Measurements from ENCODE around the gene CNTF.
"Not testable (repeated sequence)": the region's sequence is repeated elsewhere in the genome, so short reads cannot be mapped to it uniquely, and the experiment has no call there.

The CNTF gene, protein sequence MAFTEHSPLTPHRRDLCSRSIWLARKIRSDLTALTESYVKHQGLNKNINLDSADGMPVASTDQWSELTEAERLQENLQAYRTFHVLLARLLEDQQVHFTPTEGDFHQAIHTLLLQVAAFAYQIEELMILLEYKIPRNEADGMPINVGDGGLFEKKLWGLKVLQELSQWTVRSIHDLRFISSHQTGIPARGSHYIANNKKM

DNA sequence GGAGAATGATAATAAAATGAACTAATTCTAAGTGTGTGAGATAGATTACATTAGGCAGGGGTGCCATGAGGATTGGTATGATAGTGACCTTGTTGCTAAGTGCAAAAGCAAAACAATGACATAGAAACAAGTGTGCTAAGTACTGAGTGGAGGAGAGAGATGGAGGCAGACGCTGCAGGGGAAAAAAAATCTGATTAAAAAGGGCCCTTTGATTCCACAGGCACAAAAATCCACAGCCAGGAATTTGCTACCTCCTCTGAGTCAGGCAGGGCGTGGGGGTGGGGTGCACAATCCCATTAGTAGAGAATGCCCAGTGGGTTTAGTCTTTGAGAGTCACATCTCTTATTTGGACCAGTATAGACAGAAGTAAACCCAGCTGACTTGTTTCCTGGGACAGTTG, at the start of gene CNTF:
Gene CNTF (plus strand): TSS at position 322 of the 400 bp plus-strand sequence. CDS start 88 bp downstream, outside the sequence.
- intact Hi-C loops (cut with DNase I) = loop anchor here (10.0 kb wide), 1 partner anchor 48 kb away; the partner anchor contains the start of genes LPXN and ZFP91
- DNase-seq = peak in 1 of 42 donors; percentile 16

DNA sequence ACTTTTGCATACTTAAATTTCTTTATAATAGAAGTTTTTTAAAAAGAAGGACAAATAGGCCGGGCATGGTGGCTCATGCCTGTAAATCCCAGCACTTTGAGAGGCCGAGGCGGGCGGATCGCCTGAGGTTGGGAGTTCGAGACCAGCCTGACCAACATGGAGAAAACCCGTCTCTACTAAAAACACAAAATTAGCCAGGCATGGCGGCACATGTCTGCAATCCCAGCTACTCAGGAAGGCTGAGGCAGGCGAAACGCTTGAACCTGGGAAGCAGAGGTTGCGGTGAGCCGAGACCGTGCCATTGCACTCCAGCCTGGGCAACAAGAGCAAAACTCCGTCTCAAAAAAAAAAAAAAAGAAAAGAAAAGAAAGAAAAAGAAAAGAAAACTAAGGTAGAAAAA, 49.6 kb upstream of the CNTF start:
- intact Hi-C loops (cut with DNase I) = loop anchor here (10.0 kb wide), 1 partner anchor 52 kb away; the partner anchor contains the start of gene CNTF
- DNase-seq = not testable (repeated sequence)

DNA sequence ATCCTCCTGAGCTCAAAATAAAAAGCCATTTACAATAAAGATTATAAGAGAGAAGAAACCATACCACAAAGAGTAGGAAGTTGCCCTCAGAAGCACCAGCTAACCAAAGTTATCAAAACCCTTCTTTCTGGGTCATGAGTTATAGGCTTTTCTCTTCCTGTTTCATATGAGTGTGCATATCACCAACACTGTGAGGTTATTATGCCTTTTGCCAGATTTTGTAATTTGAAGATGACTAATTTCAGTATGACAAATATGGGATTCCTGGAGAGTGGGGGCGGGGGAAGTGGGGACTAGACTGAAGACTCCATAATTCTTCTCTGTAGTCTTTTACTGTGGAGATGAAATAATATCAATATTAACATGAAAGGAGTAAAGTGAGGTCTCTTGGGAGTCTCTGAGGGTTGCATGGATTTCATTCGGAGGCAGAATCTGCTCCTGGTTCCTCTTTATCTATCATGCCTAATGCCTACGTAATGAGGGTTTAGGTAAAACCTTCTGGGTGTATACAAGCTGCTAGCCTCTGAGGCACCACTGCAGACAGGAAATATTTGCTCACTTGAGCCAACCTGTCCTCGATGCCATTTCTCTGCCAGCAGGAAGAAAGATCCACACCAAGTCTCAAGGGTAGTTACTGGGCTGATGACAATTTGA, 48.9 kb upstream of the CNTF start:
- DNase-seq = peak in 35 of 42 donors; percentile 19 to 80 (median 53)
- intact Hi-C loops (cut with DNase I) = loop anchor here (10.0 kb wide), 1 partner anchor 51 kb away; the partner anchor contains the start of gene CNTF

DNA sequence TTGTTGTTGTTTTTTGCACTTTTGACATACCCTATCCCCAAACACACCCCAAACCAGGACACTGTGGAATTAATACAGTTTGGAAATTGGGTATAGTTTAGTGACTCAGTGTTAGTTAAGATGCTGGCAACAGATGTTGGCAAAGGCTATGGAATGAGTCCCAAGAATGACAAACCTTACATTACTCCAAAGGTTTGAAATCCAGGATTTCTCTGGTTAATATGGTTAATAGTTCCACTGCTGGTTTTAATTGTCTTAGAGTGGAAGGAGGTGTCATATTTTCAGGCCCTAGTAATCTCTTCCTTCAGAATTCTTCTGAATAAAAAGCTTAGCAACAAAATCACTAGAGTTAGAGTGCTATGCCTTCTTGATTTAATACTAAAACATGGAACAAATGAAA, 47.6 kb upstream of the CNTF start:
- no peak for DNase-seq
- intact Hi-C loops (cut with DNase I) = loop anchor here (5.0 to 10.0 kb wide), 2 partner anchors 50 to 918 kb away; partner anchors contain the start of genes CLP1 and CNTF

DNA sequence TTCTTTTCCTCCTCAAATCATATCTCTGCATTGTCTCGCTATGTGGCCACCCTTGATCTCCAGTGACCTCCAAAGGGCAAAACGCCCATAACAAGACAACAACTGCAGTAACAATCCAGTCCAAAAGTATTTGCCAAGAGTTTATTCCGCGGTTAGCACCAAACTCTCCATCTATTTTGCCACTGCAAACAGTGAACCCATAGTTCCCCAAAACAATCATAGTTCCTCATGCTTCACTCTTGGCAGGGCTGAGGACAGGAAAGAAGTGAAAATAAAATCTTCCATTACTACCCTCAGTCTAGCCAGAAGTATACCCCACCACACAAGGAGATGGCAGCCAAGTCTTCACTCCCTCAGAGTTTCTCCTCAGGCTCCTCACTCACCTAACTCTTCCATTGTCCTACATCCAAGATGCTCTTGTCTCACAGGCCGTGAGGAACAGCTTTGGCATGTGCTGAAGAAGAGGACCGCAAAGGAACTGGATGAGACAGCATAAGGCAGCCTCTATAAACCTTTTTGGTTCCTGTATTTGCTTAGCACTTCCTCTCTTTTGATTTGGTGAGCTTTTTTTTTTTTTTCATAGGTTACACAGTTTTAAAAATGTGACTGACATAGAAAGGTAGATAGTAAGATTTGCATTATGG, 47.0 kb upstream of the CNTF start, which contains the start of gene LPXN:
Gene LPXN (minus strand): TSS at position 480 of the 644 bp plus-strand sequence. CDS start 84 bp downstream, at position 396.
- intact Hi-C loops (cut with DNase I) = loop anchor here (5.0 to 10.0 kb wide), 2 partner anchors 49 to 918 kb away; partner anchors contain the start of genes CLP1 and CNTF
- DNase-seq = peak in 17 of 42 donors; percentile 7 to 70 (median 33)

DNA sequence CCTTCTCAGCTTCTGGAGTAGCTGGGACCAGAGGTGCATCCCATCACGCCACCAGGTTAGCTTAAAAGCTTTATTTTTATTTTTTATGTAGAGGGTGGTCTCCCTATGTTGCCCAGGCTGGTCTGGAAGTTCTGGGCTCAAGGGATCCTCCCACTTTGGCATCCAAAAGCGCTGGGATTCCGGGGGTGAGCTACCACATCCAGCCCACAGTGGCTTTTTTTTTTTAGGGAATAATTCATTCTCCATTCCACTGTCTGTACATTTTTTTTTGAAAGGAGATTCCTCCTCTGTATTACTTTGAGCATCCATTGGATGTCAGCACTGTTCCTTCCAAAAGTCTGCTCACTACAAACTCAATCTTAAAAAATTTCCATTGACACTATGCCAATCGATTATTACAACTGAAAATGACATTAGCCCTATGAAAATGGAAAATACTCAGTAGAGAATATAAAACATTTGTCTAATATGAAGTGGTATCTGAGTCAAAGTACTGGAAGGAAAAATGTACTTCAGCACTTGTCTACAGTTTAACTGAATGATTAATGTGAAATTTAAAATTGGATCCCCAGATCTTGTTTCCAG, 45.5 kb upstream of the CNTF start:
- DNase-seq = peak in 1 of 42 donors; percentile 13
- intact Hi-C loops (cut with DNase I) = loop anchor here (5.0 to 10.0 kb wide), 2 partner anchors 48 to 920 kb away; partner anchors contain the start of genes CLP1 and CNTF

DNA sequence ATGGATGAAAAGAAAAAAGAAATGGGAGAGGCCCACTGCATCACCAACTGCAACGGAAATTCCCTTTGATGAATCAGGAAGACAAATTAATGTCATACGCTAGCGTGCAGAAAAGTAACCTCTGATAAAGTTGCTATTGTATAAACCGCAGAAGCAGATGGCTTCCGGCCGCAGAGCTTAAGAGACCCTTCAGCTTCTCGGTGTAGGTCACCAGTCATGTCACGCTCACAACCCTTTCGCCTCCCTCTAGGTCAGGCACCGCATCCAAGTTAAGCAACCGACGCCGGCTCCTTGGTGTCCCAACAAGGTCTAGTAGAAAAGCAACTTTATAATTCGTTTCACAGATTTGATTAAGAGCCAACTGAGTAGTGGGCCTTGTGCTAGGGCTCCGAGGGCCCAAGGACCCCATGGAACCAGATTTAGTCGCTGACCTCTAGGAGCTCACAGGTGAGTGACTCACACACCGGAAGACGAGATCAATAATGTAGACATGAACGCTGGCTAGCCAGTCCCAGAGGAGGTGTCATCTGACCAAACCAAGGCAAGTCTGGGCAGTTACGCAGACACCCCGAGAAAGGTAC, 44.8 kb upstream of the CNTF start:
- intact Hi-C loops (cut with DNase I) = loop anchor here (5.0 to 10.0 kb wide), 2 partner anchors 47 to 920 kb away; partner anchors contain the start of genes CLP1 and CNTF

DNA sequence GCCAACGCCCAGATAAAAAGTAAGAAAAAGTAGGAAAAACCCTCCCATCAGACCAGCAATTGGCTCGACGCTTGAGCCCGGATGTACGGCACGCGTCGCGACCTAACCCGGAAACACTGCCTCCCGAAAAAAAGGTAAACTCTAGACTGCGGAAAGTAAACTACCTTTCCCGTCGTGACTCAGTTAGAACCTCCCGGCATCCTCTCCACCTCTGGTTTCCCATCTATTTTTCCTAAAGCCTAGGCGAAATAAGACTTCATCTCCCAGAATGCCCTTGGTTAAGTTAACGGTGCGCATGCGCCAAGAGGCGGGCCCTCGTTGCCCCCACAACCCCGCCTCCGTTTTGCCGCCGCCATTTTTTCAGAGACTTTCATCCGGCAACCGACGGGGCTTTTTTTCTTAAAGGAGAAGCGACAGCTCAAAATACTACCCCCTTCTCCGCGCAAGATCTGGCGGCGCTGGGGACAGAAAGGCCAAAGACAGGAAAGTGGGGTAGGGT, 44.3 kb upstream of the CNTF start:
- intact Hi-C loops (cut with DNase I) = loop anchor here (5.0 to 10.0 kb wide), 2 partner anchors 47 to 921 kb away; partner anchors contain the start of genes CLP1 and CNTF

More for the DNA sequence above, 44.8 kb upstream of the CNTF start:
- peak in 28 of 42 donors; percentile 19 to 73 (median 44) for DNase-seq

DNA sequence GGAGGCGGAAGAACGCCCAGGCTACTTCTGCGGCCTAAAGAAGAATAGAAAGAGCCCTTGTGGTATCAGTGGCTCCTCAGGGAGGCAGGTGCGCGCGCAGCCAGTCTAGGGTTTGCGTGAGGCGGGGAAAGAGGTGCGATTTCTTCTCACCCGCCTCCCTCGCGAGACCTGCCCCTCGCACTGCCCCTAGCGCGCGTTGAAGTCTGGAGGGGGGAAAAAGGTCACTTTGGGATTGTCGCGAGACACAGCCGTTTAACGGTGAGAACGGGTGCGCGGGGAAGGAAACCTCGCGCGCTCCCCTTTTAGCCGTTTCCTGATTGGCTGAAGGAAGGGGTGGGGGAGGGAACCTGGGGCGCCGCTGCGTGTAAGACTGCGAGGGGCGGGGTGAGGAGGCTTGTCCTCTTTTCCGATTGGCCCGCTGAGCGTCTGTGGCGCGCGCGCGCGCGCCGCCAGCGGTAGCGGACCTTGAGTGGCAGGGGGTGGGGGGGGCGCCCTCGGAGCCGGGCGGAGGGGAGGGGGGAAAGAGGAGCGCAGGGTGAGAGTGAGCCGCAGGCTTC, 43.8 kb upstream of the CNTF start, which contains the start of gene ZFP91:
Gene ZFP91 (plus strand): TSS at position 429 of the 557 bp plus-strand sequence. CDS start 219 bp downstream, outside the sequence.
- intact Hi-C loops (cut with DNase I) = loop anchor here (5.0 to 10.0 kb wide), 2 partner anchors 46 to 921 kb away; partner anchors contain the start of genes CLP1 and CNTF
- DNase-seq = peak; percentile 94 to 99 (median 97)

More for the DNA sequence above, 44.3 kb upstream of the CNTF start:
- peak; percentile 85 to 98 (median 94) for DNase-seq

DNA sequence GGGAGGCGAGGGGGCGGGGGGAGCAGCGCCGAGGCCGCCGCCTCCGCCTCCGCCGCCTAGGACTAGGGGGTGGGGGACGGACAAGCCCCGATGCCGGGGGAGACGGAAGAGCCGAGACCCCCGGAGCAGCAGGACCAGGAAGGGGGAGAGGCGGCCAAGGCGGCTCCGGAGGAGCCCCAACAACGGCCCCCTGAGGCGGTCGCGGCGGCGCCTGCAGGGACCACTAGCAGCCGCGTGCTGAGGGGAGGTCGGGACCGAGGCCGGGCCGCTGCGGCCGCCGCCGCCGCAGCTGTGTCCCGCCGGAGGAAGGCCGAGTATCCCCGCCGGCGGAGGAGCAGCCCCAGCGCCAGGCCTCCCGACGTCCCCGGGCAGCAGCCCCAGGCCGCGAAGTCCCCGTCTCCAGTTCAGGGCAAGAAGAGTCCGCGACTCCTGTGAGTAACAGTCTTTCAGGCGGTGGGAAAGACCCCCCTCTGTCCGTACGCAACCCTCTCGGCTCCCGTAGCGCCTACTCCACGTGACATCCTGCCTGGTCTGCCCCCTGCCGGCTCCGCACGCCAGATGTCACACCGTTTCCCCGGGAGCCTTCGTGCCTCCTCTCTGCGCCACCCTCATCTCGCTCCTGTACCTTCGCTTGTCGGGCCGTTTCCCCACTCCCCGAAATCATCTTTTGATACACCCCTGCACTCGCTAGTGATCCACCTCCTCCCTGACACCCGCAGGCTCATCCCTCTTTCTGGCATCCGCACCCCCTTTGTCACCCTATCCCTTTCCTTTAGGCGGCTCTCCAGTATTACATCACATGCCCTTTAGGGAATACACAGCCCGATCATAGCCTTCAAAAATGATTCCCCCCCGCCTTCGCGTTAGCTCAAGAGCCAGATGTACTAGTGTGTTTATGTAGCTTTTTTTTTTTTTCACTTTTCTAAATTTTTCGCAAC, 43.0 kb upstream of the CNTF start:
- peak; percentile 85 to 98 (median 95) for DNase-seq
- intact Hi-C loops (cut with DNase I) = loop anchor here (5.0 to 10.0 kb wide), 2 partner anchors 45 to 922 kb away; partner anchors contain the start of genes CLP1 and CNTF

DNA sequence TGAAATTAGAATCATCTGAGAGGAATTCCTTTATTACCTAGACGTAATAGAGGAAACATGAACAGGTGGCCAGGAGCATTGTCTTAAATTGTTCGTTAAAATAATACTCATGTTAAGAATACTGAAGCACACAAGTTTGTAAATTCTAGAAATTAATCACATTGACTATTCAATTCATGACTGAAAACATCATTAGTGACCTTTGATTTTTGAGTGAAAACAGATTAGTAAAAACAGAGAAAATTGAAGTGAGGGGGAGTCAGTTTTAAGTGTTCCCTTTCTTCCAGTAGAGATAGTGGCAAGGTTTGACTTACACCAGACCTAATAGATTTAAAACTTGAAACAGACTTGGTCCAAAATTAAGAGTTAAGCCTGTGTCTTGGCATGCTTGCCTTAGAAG, 42.2 kb upstream of the CNTF start:
- intact Hi-C loops (cut with DNase I) = no loop called here
- DNase-seq = no peak

DNA sequence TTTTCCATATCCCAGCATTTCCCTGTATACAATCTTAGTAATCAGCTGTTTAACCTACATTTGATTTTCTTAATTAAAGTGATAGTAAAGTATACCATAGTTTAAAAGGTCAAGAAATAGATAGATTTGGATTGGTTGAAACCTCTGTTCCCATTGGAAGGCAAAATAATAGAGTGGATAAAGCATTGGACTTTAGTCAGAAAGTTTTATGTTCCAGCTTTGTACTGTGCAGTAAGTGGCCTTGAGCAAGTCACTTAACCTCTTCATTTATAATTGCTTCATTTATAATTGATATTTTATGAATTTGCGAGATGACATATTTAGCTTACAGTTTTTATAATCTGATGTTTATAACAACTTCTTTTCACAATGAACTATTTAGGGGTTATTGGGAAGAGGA, 40.0 kb upstream of the CNTF start:
- no peak for DNase-seq
- intact Hi-C loops (cut with DNase I) = no loop called here

DNA sequence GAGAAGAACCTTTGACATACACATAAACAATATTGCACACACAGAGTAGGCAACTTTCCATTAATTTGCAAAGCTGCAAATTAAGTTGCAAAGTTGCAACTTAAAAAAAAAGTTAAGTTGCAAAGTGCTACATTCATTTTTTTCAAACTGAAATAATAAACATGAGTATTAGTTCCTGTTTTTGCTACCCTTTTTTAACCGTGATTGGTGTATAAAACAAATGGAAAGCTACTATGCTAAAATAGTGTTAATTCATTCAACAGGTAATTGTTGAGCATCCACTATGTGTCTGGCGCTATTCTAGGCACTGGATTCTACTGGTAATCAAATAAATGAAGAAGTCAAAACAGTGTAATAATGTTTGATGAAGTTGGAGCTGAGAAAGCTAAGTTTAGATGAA, 35.5 kb upstream of the CNTF start:
- no peak for DNase-seq
- intact Hi-C loops (cut with DNase I) = no loop called here

DNA sequence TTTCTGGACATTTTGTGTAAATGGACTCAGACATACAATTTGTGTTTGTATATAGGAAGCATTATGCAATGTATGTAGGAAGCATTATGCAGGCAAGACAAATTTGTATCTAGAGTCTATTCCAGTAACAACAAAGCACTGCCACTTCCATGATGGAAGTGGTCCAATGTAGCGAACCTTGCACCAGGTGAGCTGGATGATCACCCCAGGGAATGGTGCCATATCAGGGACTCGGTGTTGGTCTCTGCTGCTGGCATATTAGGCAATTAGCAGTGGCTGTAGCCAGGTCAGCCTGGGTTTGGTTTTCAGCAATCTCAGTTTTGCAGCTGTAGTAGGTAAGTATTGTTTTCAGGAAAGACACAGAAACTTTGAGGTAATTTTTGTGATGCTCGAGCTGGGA, 30.8 kb upstream of the CNTF start:
- intact Hi-C loops (cut with DNase I) = no loop called here
- no peak for DNase-seq

DNA sequence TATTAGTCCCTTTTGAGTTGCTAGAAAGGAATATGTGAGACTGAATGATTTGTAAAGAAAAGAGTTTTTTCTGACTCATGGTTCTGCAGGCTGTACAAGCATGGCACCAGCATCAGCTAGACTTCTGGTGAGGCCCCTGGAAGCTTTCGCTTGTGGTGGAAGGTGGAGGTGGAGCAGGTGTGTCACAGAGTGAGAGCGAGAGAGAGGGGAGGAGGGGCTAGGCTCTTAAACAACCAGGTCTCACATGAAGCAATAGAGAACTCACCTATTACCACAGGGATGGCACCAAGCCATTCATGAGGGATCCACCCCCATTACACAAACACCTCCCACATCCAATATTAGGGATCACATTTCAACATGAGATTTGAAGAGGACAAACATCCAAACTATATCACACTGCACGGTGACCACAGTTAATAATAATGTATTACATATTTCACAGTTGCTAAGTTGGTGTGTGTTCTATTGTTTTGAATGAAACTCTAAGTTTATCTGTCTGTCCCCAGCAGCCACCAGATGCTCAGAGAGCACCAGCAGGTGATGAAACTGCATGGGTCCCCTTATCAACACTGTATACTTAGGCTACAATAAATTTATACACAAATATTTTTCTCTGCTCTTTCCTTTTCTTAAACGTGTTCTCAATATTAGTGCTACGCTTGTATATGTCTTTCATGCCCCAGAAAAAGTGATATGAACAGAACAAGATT, 29.5 kb upstream of the CNTF start:
- no peak for DNase-seq
- intact Hi-C loops (cut with DNase I) = no loop called here

DNA sequence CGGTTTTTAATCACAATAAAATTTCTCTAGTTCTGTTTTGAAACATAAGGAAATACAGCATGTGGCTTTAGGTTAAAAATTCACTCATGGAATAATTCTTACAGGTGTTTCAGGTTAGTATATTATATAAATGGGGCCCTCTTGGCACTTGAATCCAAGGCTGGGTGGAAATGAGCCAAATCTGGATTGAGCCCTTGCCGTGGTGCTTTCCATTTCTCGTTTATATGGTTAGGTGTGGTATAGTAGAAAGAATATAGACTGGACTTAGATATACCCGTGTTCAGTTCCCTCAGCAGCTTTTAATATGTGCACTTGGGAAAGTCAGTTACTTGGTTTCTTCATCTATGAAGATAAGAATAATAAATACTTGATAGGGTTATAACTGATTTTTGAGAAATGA, 27.6 kb upstream of the CNTF start:
- DNase-seq = no peak
- intact Hi-C loops (cut with DNase I) = no loop called here

All from head of caudate nucleus (tissue), 42 donors.